ENCODE measurements around the gene SMIM24.

- TF ChIP-seq, protein P1, sequence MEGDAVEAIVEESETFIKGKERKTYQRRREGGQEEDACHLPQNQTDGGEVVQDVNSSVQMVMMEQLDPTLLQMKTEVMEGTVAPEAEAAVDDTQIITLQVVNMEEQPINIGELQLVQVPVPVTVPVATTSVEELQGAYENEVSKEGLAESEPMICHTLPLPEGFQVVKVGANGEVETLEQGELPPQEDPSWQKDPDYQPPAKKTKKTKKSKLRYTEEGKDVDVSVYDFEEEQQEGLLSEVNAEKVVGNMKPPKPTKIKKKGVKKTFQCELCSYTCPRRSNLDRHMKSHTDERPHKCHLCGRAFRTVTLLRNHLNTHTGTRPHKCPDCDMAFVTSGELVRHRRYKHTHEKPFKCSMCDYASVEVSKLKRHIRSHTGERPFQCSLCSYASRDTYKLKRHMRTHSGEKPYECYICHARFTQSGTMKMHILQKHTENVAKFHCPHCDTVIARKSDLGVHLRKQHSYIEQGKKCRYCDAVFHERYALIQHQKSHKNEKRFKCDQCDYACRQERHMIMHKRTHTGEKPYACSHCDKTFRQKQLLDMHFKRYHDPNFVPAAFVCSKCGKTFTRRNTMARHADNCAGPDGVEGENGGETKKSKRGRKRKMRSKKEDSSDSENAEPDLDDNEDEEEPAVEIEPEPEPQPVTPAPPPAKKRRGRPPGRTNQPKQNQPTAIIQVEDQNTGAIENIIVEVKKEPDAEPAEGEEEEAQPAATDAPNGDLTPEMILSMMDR (IDR thresholded peaks at IDR 0.05 in 8 of 11, conservative IDR thresholded peaks at IDR 0.05 in 3 of 11), result no peak
- TF ChIP-seq POLR2AphosphoS5 (IDR thresholded peaks at IDR 0.05) (no peak), POLR2A (IDR thresholded peaks at IDR 0.05) (no peak)
Measured at GRCh38 chr19:3483226-3483628, 2.9 kb upstream of the SMIM24 start, which contains the start of gene SMIM44.

Data from spleen (tissue), 7 donors.